SK-N-MC (cell line): ENCODE results near the gene SYTL1.

ENCODE experiments used
- EZH2 ChIP-seq: fragments of 200-600 bp; sonication (generic); IDR thresholded peaks from one replicate; pipeline ENCODE4 v1.6.1; 2017; ENCODE audit warnings: antibody characterized with exemption
- POLR2AphosphoS5 ChIP-seq: IDR thresholded peaks from 2 replicates; pipeline ENCODE4 v1.6.1; 2012; ENCODE audit warnings: mild to moderate bottlenecking, low read depth, low read length, borderline replicate concordance

GRCh38 chr1:27393641-27394281 lies 51.9 kb downstream of the SYTL1 start:
- TF ChIP-seq EZH2 (no peak), POLR2AphosphoS5 (no peak)
